AG10803 (cell line): ENCODE results near the gene APLP1.
"Not testable (repeated sequence)": the region's sequence is repeated elsewhere in the genome, so short reads cannot be mapped to it uniquely, and the experiment has no call there.

ENCODE experiments used
- DNase-seq: peaks from one replicate; pipeline ENCODE4 v3.0.0; 2010; ENCODE audit warnings: low read depth
- H3K4me3 ChIP-seq: 2 replicates; pipeline ENCODE4 v1.5.1; 2011; ENCODE audit warnings: mild to moderate bottlenecking, low read length, control low read depth
- CTCF ChIP-seq: conservative IDR thresholded peaks from 2 replicates; pipeline ENCODE4 v1.5.1; 2011; ENCODE audit warnings: mild to moderate bottlenecking, low read length, control low read depth, inconsistent platforms

Gene APLP1

GRCh38 chr19:35861640-35862160 is 6.7 kb upstream of the APLP1 start:
- no peak for DNase-seq
- no peak for TF ChIP-seq CTCF
- H3K4me3 ChIP-seq, result no peak overlapping the region

GRCh38 chr19:35862528-35862927 is 5.8 kb upstream of the APLP1 start:
- no peak for DNase-seq
- no peak for TF ChIP-seq CTCF
- H3K4me3 ChIP-seq, result no peak overlapping the region

GRCh38 chr19:35863018-35863417 is 5.4 kb upstream of the APLP1 start:
- H3K4me3 ChIP-seq, result no peak overlapping the region
- TF ChIP-seq CTCF, result no peak
- no peak for DNase-seq

- DNase-seq, result no peak
- TF ChIP-seq CTCF, result no peak
- H3K4me3 ChIP-seq, result peak overlapping the region; percentile 39
These were observed 501 bp downstream of the APLP1 start for GRCh38 chr19:35868823-35869326.

GRCh38 chr19:35869327-35870123 is 1.2 kb downstream of the APLP1 start:
- peak; percentile 54 for DNase-seq
- H3K4me3 ChIP-seq, result peak overlapping the region; percentile 20; the same call in 1 of the 2 replicates
- TF ChIP-seq CTCF, result no peak

- H3K4me3 ChIP-seq, DNase-seq: not testable (repeated sequence)
These were observed 1.9 kb downstream of the APLP1 start for GRCh38 chr19:35870124-35870736.

- no peak for DNase-seq
- H3K4me3 ChIP-seq, result no peak overlapping the region
These were observed 2.4 kb downstream of the APLP1 start for GRCh38 chr19:35870798-35871197.

More at GRCh38 chr19:35870798-35871197, 2.4 kb downstream of the APLP1 start:
- TF ChIP-seq CTCF, result no peak
